ENCODE results near the gene DGKA. TPM values are rescaled to one million over a fixed set of nuclear protein-coding genes. Genes with fewer than 3 reads are reported as not detected.
A peak's percentile ranks its signal among the peaks of the same experiment; 100 is the strongest.

The DGKA gene
- total RNA-seq, 2 experiments from 2014 or later = 427 to 431 TPM

DNA sequence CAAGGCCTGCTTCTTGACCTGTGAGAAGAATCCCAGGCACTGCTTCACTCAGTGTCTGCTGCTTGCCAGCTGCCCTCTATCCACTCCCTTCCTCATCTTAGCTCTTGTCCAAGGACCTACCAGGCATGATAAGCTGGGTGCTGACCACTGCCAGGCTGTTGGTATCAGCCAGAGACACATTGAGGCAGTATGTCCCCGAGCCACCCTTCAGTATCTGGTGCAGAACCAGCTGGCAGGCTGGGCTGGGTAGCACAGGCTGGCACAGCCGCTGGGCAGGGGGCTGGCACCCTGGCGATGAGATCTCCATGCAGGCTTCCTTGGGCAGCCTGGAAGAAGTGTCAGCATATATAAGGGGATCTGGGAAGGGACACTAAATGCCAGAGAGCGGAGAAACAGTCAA, 24.4 kb downstream of the DGKA start:
- CTCF ChIA-PET = interaction anchor here (0.7 to 1.9 kb wide), 3 partner anchors 11 to 27 kb away, joined by 3 to 7 read pairs (median 3); partner anchors contain the start of gene PMEL
- POLR2A ChIA-PET = interaction anchor here (0.8 to 7.0 kb wide), 8 partner anchors 13 to 135 kb away, joined by 3 to 37 read pairs (median 6); partner anchors contain the start of gene RAB5B
- no peaks in the 10 kb centered on the region for H3K27me3 Mint-ChIP-seq
- H3K36me3 Mint-ChIP-seq (ENCODE audit: low read depth) = peaks cover 50% of the 10 kb centered on the region
- H3K4me1 Mint-ChIP-seq = peaks cover 3% of the 10 kb centered on the region
- H3K9me3 Mint-ChIP-seq = no peaks in the 10 kb centered on the region
- DNase-seq = no peak
- H3K4me3 Mint-ChIP-seq = no peak overlapping the region
- H3K27ac Mint-ChIP-seq = peak overlapping the region; percentile 7

DNA sequence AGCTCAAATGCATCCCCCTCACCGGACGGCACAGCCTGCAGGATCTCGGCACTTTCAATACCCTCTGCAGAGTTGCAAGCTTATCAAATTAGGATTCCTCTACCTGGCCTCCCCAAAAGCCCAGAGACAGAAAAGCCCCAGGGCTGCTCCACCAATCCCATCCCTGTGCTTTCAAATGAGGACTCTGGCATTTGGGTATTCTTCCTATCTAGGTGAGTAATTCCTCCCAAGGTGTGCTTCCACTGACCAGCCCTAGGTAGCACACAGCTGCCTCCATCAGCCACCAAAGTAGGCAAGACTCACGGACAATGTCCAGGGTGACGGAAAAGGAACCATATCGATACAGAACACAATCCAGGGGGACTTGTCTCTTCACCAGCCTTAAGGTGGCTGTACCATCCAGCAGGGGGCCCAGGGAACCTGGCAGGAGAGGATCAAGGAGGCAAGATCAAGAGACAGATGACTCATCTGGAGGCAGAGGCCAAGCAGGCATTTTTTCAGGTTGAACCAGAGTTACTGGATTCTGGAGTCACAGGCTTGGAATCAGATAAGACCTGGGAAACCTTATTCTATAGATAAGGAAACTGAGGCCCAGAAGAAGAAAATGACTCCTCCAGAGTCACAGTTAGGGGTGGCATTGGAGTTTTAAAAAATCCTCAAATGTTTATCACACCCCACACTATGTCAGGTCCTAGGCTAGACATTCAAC, 25.0 kb downstream of the DGKA start:
- H3K9me3 Mint-ChIP-seq = no peaks in the 10 kb centered on the region
- H3K36me3 Mint-ChIP-seq (ENCODE audit: low read depth) = peaks cover 48% of the 10 kb centered on the region
- H3K27me3 Mint-ChIP-seq = no peaks in the 10 kb centered on the region
- no peak overlapping the region for H3K4me3 Mint-ChIP-seq
- peak overlapping the region; percentile 7 for H3K27ac Mint-ChIP-seq
- POLR2A ChIA-PET = interaction anchor here (0.7 to 7.0 kb wide), 10 partner anchors 8 to 227 kb away, joined by 3 to 37 read pairs (median 5); partner anchors contain the start of gene RAB5B
- H3K4me1 Mint-ChIP-seq = peaks cover 3% of the 10 kb centered on the region
- DNase-seq = peak; percentile 43
- CTCF ChIA-PET = interaction anchor here (0.7 to 1.9 kb wide), 4 partner anchors 10 to 27 kb away, joined by 3 to 7 read pairs (median 4); partner anchors contain the start of gene PMEL

DNA sequence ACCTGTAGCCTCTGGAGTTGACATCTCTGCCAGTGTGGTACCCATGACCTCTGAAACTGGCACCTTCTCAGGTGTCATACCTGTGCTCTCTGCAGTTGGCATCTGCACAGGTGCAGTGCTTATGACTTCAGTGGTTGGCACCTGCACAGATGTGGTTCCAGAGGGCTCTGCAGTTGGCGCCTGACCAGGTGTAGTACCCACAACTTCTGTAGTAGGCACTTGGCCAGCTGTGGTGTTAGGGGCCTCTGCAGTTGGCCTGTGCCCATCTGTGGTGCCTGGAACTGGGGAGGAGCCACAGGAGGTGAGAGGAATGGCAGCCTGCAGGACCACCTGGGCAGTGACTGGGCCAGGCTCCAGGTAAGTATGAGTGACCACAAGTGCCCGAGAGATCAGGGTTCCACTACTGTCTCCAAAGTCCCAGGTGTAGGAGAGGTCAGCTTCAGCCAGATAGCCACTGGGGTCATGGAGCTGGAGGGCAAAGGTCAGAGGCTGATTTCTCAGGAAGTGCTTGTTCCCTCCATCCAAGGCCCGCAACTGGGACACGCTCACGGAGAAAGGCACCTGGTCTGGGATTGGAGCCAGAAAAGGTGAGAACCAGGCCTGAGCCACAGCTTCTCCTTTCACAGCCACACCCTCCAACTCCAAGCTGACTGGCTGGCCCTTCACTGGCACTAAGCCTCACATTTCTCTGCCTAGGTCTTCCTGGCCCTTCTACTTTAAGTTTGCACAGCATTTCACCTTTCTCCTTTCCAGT, 26.3 kb downstream of the DGKA start:
- ChIA-PET POLR2A (interaction anchor here (0.7 to 7.0 kb wide), 9 partner anchors 9 to 228 kb away, joined by 3 to 37 read pairs (median 4); partner anchors contain the start of gene RAB5B), CTCF (interaction anchor here (1.5 kb wide), 1 partner anchor 22 kb away, joined by 5 read pairs; no protein-coding TSS in a partner anchor)
- peaks cover 34% of the 10 kb centered on the region for H3K36me3 Mint-ChIP-seq (ENCODE audit: low read depth)
- no peak overlapping the region for H3K27ac Mint-ChIP-seq
- DNase-seq = no peak
- H3K9me3 Mint-ChIP-seq = no peaks in the 10 kb centered on the region
- no peak overlapping the region for H3K4me3 Mint-ChIP-seq
- peaks cover 3% of the 10 kb centered on the region for H3K4me1 Mint-ChIP-seq
- H3K27me3 Mint-ChIP-seq = no peaks in the 10 kb centered on the region

DNA sequence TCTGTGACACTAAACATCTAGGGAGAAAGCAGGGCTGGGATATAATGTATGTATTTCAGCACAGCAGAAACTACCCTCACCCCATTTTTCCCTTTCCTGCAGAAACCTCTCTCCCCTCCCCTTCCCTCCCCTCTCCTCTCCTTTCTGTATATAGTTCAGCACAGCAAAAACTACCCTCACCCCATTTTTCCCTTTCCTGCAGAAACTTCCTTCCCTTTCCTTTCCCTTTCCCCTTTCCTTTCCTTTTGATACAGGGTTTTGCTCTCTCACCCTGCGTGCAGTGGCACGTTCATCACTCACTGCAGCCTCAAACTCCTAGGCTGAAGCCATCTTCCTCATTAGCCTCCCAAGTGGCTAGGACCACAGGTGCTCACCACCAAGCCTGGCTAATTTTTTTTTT, 32.8 kb downstream of the DGKA start:
- no peaks in the 10 kb centered on the region for H3K9me3 Mint-ChIP-seq

DNA sequence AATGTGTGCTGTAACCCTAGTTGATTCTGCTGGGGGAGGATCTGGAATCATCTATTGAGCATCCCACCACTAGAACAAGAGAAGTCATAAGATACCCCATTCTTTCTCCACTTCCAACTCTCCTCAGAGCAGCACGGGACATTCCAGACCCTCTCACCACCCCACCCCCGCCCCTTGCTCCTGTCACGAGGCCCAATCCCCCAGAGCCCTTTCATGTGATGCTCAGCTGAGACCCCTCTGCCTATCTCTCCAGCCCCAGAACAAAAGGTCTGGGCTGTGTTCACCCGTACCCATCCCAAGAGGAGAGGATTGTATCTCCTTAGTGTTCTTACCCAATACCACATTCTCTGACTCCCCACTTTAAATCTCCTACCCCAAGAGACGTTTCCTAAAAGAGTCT, 34.3 kb downstream of the DGKA start:
- peaks cover 36% of the 10 kb centered on the region for H3K4me1 Mint-ChIP-seq
- ChIA-PET CTCF (no interaction called here), POLR2A (interaction anchor here (1.1 kb wide), 1 partner anchor 8 kb away, joined by 4 read pairs; no protein-coding TSS in a partner anchor)
- DNase-seq = no peak
- no peaks in the 10 kb centered on the region for H3K27me3 Mint-ChIP-seq
- no peak overlapping the region for H3K4me3 Mint-ChIP-seq
- peaks cover 21% of the 10 kb centered on the region for H3K36me3 Mint-ChIP-seq (ENCODE audit: low read depth)
- H3K27ac Mint-ChIP-seq = no peak overlapping the region
- no peaks in the 10 kb centered on the region for H3K9me3 Mint-ChIP-seq

More for the DNA sequence above, 32.8 kb downstream of the DGKA start:
- H3K36me3 Mint-ChIP-seq (ENCODE audit: low read depth) = peaks cover 17% of the 10 kb centered on the region
- no peaks in the 10 kb centered on the region for H3K27me3 Mint-ChIP-seq
- peaks cover 31% of the 10 kb centered on the region for H3K4me1 Mint-ChIP-seq
- DNase-seq = no peak
- ChIA-PET CTCF (no interaction called here), POLR2A (no interaction called here)
- H3K27ac Mint-ChIP-seq = no peak overlapping the region
- H3K4me3 Mint-ChIP-seq = no peak overlapping the region

DNA sequence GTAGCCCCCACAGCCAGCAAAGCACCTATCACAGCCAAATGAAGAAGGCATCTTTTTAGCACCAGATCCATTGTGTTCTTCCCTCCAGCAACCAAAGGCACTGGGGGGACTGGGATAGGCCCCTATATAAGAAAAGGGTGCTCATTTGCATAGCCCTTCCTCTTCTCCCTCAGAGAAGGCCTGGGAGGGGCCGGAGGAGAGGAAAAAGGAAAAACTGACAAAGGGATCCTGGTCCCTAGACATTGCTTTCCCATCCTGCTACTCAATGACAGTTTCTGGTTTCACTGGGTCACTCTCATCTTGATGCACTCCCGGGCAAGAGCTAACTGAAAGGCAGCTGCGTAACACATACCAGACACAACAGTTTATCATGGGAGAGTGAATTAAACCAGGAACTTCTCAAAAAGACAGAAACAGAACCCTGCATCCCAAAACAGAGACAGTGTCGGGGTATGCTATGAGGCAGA, 35.0 kb downstream of the DGKA start, which contains the start of gene PMEL:
PMEL (minus strand) TSS at position 102 of the 467 bp plus-strand sequence; CDS start at position 71, 31 bp downstream.
- Mint-ChIP-seq H3K36me3 (ENCODE audit: low read depth) (peaks cover 25% of the 10 kb centered on the region), H3K4me3 (peak within 1 kb of the TSS; percentile 94), H3K27ac (peak within 1 kb of the TSS; percentile 78), H3K4me1 (peaks cover 39% of the 10 kb centered on the region), H3K27me3 (no peaks in the 10 kb centered on the region), H3K9me3 (no peaks in the 10 kb centered on the region)
- CTCF ChIA-PET = interaction anchor here (0.8 kb wide), 1 partner anchor 11 kb away, joined by 3 read pairs; no protein-coding TSS in a partner anchor
- DNase-seq = no peak
- POLR2A ChIA-PET = interaction anchor here (0.5 kb wide), 1 partner anchor 34 kb away, joined by 3 read pairs; no protein-coding TSS in a partner anchor

DNA sequence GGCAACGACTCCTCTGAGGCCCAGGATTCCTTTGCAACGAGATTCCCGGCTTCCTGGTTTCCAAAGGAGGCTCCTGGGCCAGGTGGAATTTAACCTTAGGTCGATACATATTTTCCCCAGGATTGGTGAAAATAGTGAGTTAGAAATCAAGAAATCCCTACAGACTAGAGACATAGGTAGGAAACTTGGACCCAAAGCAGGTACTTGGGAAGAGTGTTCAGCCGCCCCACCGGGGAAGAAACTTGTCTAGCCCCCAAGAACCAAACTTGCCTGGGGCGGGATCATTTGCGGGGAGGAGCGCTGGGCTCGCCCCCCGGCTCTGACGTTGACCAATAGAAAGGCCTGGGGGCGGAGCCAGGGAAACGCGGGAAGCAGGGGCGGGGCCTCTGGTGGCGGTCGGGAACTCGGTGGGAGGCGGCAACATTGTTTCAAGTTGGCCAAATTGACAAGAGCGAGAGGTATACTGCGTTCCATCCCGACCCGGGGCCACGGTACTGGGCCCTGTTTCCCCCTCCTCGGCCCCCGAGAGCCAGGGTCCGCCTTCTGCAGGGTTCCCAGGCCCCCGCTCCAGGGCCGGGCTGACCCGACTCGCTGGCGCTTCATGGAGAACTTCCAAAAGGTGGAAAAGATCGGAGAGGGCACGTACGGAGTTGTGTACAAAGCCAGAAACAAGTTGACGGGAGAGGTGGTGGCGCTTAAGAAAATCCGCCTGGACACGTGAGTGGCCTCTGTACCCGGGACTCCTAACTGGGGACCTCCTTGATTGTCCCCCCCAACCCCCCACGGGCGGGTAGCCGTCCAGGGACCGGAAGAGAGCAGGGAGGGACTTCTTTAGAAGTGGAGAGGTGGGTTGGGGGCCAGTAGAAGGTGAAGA, 35.7 kb downstream of the DGKA start, which contains the start of gene CDK2:
CDK2 (plus strand) TSS at position 423 of the 874 bp plus-strand sequence; CDS start at position 602, 179 bp downstream.
- Mint-ChIP-seq H3K36me3 (ENCODE audit: low read depth) (peaks cover 32% of the 10 kb centered on the region), H3K4me1 (peaks cover 43% of the 10 kb centered on the region), H3K4me3 (peak within 1 kb of the TSS; percentile 94), H3K27ac (peak within 1 kb of the TSS; percentile 78), H3K9me3 (no peaks in the 10 kb centered on the region), H3K27me3 (no peaks in the 10 kb centered on the region)
- ChIA-PET CTCF (interaction anchor here (0.6 to 1.5 kb wide), 3 partner anchors 11 to 223 kb away, joined by 3 to 5 read pairs (median 4); partner anchors contain the start of gene SMARCC2), POLR2A (interaction anchor here (0.6 to 2.3 kb wide), 8 partner anchors 12 to 679 kb away, joined by 3 to 18 read pairs (median 4); partner anchors contain the start of genes BLOC1S1, CD63, DGKA and ESYT1)
- DNase-seq = peak; percentile 91

DNA sequence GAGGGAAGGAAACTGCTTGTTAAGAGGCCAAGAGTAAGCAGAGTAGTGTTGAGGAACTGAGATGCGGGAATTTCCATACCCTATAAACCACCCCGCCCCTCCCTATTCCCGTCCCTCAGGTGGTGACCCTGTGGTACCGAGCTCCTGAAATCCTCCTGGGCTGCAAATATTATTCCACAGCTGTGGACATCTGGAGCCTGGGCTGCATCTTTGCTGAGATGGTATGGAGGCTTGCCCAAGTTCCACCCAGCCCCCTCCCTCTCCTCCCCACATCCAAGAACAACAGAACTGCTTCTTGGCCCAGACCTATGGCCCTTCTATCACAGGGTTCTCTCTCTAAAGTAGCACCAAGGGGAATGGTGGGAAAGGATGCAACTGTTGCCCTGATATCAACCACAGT, 38.4 kb downstream of the DGKA start:
- no peak for DNase-seq
- H3K36me3 Mint-ChIP-seq (ENCODE audit: low read depth) = peaks cover 39% of the 10 kb centered on the region
- H3K4me3 Mint-ChIP-seq = no peak overlapping the region
- H3K27ac Mint-ChIP-seq = no peak overlapping the region
- peaks cover 43% of the 10 kb centered on the region for H3K4me1 Mint-ChIP-seq
- no peaks in the 10 kb centered on the region for H3K27me3 Mint-ChIP-seq
- CTCF ChIA-PET = interaction anchor here (0.7 to 1.8 kb wide), 2 partner anchors 40 to 231 kb away, joined by 4 to 8 read pairs; no protein-coding TSS in a partner anchor
- H3K9me3 Mint-ChIP-seq = no peaks in the 10 kb centered on the region
- POLR2A ChIA-PET = interaction anchor here (1.2 to 2.3 kb wide), 4 partner anchors 11 to 41 kb away, joined by 4 to 18 read pairs (median 9); partner anchors contain the start of gene PYM1

DNA sequence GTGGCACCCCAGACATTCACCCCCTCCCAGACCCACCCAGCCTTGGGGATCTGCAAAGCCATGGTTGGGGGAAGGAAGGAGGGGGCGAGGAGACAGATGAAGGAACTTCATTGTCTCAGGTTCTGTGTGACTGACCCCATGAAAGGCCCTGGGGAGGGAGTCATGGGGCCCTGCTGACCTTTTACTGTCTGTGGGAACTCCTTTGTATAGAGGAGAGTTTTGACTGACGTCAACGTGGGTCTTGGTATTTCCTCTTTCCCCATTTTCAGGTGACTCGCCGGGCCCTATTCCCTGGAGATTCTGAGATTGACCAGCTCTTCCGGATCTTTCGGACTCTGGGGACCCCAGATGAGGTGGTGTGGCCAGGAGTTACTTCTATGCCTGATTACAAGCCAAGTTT, 39.8 kb downstream of the DGKA start:
- no peaks in the 10 kb centered on the region for H3K9me3 Mint-ChIP-seq
- ChIA-PET POLR2A (interaction anchor here (2.1 kb wide), 1 partner anchor 12 kb away, joined by 7 read pairs; no protein-coding TSS in a partner anchor), CTCF (no interaction called here)
- H3K27ac Mint-ChIP-seq = peak overlapping the region; percentile 11
- no peak overlapping the region for H3K4me3 Mint-ChIP-seq
- H3K4me1 Mint-ChIP-seq = peaks cover 39% of the 10 kb centered on the region
- peaks cover 46% of the 10 kb centered on the region for H3K36me3 Mint-ChIP-seq (ENCODE audit: low read depth)
- no peak for DNase-seq
- H3K27me3 Mint-ChIP-seq = no peaks in the 10 kb centered on the region

DNA sequence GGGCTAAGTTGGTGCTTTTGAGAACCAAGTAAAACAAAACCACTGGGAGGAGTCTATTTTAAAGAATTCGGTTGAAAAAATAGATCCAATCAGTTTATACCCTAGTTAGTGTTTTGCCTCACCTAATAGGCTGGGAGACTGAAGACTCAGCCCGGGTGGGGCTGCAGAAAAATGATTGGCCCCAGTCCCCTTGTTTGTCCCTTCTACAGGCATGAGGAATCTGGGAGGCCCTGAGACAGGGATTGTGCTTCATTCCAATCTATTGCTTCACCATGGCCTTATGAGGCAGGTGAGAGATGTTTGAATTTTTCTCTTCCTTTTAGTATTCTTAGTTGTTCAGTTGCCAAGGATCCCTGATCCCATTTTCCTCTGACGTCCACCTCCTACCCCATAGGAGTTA, 41.1 kb downstream of the DGKA start:
- CTCF ChIA-PET = no interaction called here
- no peak overlapping the region for H3K27ac Mint-ChIP-seq
- H3K27me3 Mint-ChIP-seq = no peaks in the 10 kb centered on the region
- POLR2A ChIA-PET = interaction anchor here (2.9 to 3.3 kb wide), 2 partner anchors 15 to 132 kb away, joined by 13 to 37 read pairs; partner anchors contain the start of gene PA2G4
- peaks cover 36% of the 10 kb centered on the region for H3K4me1 Mint-ChIP-seq
- H3K4me3 Mint-ChIP-seq = no peak overlapping the region
- DNase-seq = no peak
- H3K9me3 Mint-ChIP-seq = no peaks in the 10 kb centered on the region
- peaks cover 51% of the 10 kb centered on the region for H3K36me3 Mint-ChIP-seq (ENCODE audit: low read depth)

DNA sequence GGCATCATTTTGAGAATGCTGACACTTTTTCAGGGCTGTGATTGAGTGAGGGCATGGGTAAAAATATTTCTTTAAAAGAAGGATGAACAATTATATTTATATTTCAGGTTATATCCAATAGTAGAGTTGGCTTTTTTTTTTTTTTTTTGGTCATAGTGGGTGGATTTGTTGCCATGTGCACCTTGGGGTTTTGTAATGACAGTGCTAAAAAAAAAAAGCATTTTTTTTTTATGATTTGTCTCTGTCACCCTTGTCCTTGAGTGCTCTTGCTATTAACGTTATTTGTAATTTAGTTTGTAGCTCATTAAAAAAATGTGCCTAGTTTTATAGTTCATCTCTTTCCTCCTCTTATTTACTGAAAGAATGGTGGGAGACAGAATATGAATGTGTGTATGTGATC, 41.5 kb downstream of the DGKA start:
- no peak overlapping the region for H3K4me3 Mint-ChIP-seq
- no peaks in the 10 kb centered on the region for H3K27me3 Mint-ChIP-seq

More for the DNA sequence above, 41.5 kb downstream of the DGKA start:
- DNase-seq = no peak
- Mint-ChIP-seq H3K36me3 (ENCODE audit: low read depth) (peaks cover 50% of the 10 kb centered on the region), H3K4me1 (peaks cover 38% of the 10 kb centered on the region), H3K27ac (no peak overlapping the region), H3K9me3 (no peaks in the 10 kb centered on the region)
- ChIA-PET POLR2A (interaction anchor here (2.9 to 3.3 kb wide), 2 partner anchors 16 to 131 kb away, joined by 13 to 37 read pairs; partner anchors contain the start of gene PA2G4), CTCF (no interaction called here)

Data from activated CD4-positive, alpha-beta memory T cell treated with anti-CD3 and anti-CD28 coated beads, Interleukin-2, amount 10 ng/mL, durations not matched to agents 7 days and 5 days (primary cell).